ENCODE data around the gene ADRA2B. TPM values are rescaled to one million over a fixed set of nuclear protein-coding genes. Genes with fewer than 3 reads are reported as not detected.

The ADRA2B gene
- total and polyA plus RNA-seq, 2 donors (not counting 1 experiment from before 2014, with no cell fraction given) = 0.07 TPM; not detected in 1

DNA sequence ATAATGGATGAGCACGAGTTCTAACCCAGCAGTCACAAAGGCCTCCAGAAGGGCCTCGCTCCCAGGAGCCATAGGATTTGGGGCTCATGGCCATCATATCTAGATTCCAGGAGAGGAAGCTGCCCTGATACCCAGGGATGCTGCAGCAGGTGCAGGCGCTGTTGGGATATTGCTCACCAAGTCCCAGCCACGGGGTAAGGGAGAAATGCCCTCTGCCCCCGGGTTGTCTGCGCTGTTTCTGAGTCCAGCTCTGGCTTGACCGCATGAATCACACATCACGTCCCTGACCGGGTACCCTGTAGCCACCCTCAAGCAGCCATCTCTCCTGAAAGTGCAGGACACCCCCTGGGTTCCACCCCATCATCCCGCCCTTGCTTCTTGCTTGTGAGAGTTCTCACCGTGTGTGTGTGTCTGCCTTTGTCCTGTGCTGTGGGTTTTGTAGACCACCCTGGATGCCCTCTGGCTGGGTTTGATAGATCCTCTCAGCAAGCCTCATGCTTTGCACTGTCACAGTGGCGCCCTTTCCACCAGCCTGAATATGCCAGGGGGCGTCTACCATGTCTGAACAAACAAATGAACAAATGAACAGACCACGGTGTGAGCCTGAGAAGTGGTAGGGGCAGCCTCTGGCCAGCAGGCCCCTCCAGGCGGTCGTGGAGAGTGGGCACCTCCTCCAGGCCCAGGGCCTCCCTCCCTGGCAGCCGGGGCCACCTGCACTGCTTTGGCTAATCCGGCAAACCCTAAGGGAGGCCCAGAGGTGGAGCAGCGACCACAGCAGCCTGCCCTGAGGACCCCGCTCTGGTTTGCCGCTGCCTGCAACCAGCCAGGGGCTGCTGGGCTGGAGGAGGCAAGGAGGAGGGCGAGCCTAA, 32.1 kb downstream of the ADRA2B start:
- no peak for TF ChIP-seq EZH2 (IDR thresholded peaks at IDR 0.05; ENCODE audit: low read length, missing control alignments)
- TF ChIP-seq, protein P1, sequence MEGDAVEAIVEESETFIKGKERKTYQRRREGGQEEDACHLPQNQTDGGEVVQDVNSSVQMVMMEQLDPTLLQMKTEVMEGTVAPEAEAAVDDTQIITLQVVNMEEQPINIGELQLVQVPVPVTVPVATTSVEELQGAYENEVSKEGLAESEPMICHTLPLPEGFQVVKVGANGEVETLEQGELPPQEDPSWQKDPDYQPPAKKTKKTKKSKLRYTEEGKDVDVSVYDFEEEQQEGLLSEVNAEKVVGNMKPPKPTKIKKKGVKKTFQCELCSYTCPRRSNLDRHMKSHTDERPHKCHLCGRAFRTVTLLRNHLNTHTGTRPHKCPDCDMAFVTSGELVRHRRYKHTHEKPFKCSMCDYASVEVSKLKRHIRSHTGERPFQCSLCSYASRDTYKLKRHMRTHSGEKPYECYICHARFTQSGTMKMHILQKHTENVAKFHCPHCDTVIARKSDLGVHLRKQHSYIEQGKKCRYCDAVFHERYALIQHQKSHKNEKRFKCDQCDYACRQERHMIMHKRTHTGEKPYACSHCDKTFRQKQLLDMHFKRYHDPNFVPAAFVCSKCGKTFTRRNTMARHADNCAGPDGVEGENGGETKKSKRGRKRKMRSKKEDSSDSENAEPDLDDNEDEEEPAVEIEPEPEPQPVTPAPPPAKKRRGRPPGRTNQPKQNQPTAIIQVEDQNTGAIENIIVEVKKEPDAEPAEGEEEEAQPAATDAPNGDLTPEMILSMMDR (conservative IDR thresholded peaks at IDR 0.05 in 1 of 2, IDR thresholded peaks at IDR 0.05 in 1 of 2; ENCODE audit: low read depth in 1 of 2, low read length in 2 of 2) = no peak
- no peak overlapping the region for H2AFZ ChIP-seq (ENCODE audit: low read length)
- H3K9ac ChIP-seq (ENCODE audit: insufficient read depth, low read length) = no peak overlapping the region
- H3K9me3 ChIP-seq (ENCODE audit: control insufficient read depth, insufficient read depth, low read depth, low read length) = no peaks in the 10 kb centered on the region
- no peak overlapping the region for H3K4me2 ChIP-seq (ENCODE audit: extremely low read depth, insufficient read depth, low read length)
- H4K20me1 ChIP-seq (ENCODE audit: control insufficient read depth, extremely low read depth, insufficient read depth, low read length) = no peaks in the 10 kb centered on the region
- no peaks in the 10 kb centered on the region for H3K79me2 ChIP-seq (ENCODE audit: control insufficient read depth, insufficient read depth, low read length)
- no peak overlapping the region for H3K27ac ChIP-seq (ENCODE audit: insufficient read depth, low read length)
- no peaks in the 10 kb centered on the region for H3K4me1 ChIP-seq (ENCODE audit: control insufficient read depth, extremely low read depth, insufficient read depth, low read length)
- DNase-seq (ENCODE audit: low read depth in 2 of 2) = no peak
- no peaks in the 10 kb centered on the region for H3K36me3 ChIP-seq (ENCODE audit: control insufficient read depth, insufficient read depth, low read length)
- H3K4me3 ChIP-seq (replicated peaks in 1 of 4; ENCODE audit: control extremely low read depth in 1 of 4, insufficient read depth in 1 of 4, low read depth in 3 of 4, low read length in 4 of 4) = no peak overlapping the region
- no peaks in the 10 kb centered on the region for H3K27me3 ChIP-seq (ENCODE audit: control insufficient read depth, insufficient read depth, low read length)

DNA sequence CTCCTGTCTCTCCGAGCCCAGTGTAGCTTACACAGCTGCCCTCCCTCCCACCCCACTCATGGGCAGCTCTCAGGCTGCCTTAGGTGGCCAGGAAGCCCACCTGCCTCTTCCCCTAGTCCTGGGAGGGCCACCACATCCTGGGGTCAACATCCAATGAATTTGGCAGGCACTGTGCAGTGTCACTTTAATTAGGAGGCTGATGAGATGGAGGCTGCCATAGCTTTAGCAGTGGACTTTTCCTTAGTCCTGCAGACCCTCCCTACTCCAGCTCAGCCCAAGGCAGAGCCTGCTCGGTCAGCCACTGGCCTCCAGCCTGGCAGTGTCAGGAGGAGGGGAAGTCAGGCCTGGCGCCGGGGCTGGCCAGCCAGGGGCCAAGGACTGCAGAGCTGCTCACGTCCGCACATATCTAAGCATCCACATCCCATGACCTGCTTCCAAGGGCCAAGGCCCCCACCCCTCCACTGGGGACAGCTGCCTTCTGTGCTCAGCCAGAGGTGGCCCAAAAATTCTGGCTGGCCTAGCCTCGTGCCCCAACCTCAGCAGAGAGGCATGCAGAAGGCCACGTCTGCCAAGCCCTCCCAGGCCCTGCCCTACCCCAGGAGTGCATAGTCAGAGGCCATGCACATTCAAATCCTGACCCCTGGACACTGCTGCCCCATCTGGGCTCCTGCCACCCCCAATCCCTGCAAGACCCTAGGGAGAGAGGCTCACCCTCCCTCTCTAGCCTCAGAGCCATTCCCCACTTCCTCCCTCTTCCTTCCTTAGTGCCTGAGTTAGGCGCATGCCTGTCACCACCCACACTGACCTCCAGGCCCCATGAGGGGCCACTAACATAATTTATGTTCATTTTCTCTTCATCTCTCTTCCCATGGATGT, 33.1 kb downstream of the ADRA2B start:
- H3K79me2 ChIP-seq (ENCODE audit: control insufficient read depth, insufficient read depth, low read length) = no peaks in the 10 kb centered on the region
- DNase-seq (ENCODE audit: low read depth in 2 of 2) = no peak
- H3K9ac ChIP-seq (ENCODE audit: insufficient read depth, low read length) = no peak overlapping the region
- H4K20me1 ChIP-seq (ENCODE audit: control insufficient read depth, extremely low read depth, insufficient read depth, low read length) = no peaks in the 10 kb centered on the region
- H2AFZ ChIP-seq (ENCODE audit: low read length) = no peak overlapping the region
- no peak overlapping the region for H3K4me2 ChIP-seq (ENCODE audit: extremely low read depth, insufficient read depth, low read length)
- H3K9me3 ChIP-seq (ENCODE audit: control insufficient read depth, insufficient read depth, low read depth, low read length) = no peaks in the 10 kb centered on the region
- no peaks in the 10 kb centered on the region for H3K27me3 ChIP-seq (ENCODE audit: control insufficient read depth, insufficient read depth, low read length)
- H3K4me1 ChIP-seq (ENCODE audit: control insufficient read depth, extremely low read depth, insufficient read depth, low read length) = no peaks in the 10 kb centered on the region
- H3K4me3 ChIP-seq (replicated peaks in 1 of 4; ENCODE audit: control extremely low read depth in 1 of 4, insufficient read depth in 1 of 4, low read depth in 3 of 4, low read length in 4 of 4) = no peak overlapping the region
- H3K36me3 ChIP-seq (ENCODE audit: control insufficient read depth, insufficient read depth, low read length) = no peaks in the 10 kb centered on the region
- H3K27ac ChIP-seq (ENCODE audit: insufficient read depth, low read length) = no peak overlapping the region
- TF ChIP-seq, protein P1 (conservative IDR thresholded peaks at IDR 0.05 in 1 of 2, IDR thresholded peaks at IDR 0.05 in 1 of 2; ENCODE audit: low read depth in 1 of 2, low read length in 2 of 2) = no peak
- no peak for TF ChIP-seq EZH2 (IDR thresholded peaks at IDR 0.05; ENCODE audit: low read length, missing control alignments)
